Measurements from ENCODE around the gene MTMR1.

Gene MTMR1

GRCh38 chrX:150648296-150648940, 44.8 kb upstream of the MTMR1 start:
- DNase-seq (ENCODE audit: low spot score) (no peak), ATAC-seq (ENCODE audit: low read depth) (no peak)
- Histone ChIP-seq H3K4me1 (ENCODE audit: insufficient read depth, poor library complexity, severe bottlenecking) (no peaks in the 10 kb centered on the region), H3K27ac (ENCODE audit: poor library complexity, severe bottlenecking) (no peak overlapping the region), H3K9me3 (ENCODE audit: severe bottlenecking) (no peaks in the 10 kb centered on the region), H3K27me3 (ENCODE audit: insufficient read depth, poor library complexity, severe bottlenecking) (no peaks in the 10 kb centered on the region), H3K4me3 (ENCODE audit: severe bottlenecking) (no peak overlapping the region), H3K36me3 (ENCODE audit: low read depth) (no peaks in the 10 kb centered on the region; the same call in 1 of the 2 replicates)
- TF ChIP-seq CTCF (IDR thresholded peaks at IDR 0.05; ENCODE audit: poor library complexity, severe bottlenecking): no peak

GRCh38 chrX:150649096-150649870, 43.9 kb upstream of the MTMR1 start:
- Histone ChIP-seq H3K27me3 (ENCODE audit: insufficient read depth, poor library complexity, severe bottlenecking) (no peaks in the 10 kb centered on the region), H3K27ac (ENCODE audit: poor library complexity, severe bottlenecking) (no peak overlapping the region), H3K36me3 (ENCODE audit: low read depth) (no peaks in the 10 kb centered on the region; the same call in 1 of the 2 replicates), H3K9me3 (ENCODE audit: severe bottlenecking) (no peaks in the 10 kb centered on the region), H3K4me3 (ENCODE audit: severe bottlenecking) (no peak overlapping the region), H3K4me1 (ENCODE audit: insufficient read depth, poor library complexity, severe bottlenecking) (no peaks in the 10 kb centered on the region)
- DNase-seq (ENCODE audit: low spot score) (no peak), ATAC-seq (ENCODE audit: low read depth) (no peak)
- no peak for TF ChIP-seq CTCF (IDR thresholded peaks at IDR 0.05; ENCODE audit: poor library complexity, severe bottlenecking)

GRCh38 chrX:150651906-150652305, 41.3 kb upstream of the MTMR1 start:
- H3K27ac ChIP-seq (ENCODE audit: poor library complexity, severe bottlenecking): no peak overlapping the region
- no peak overlapping the region for H3K4me3 ChIP-seq (ENCODE audit: severe bottlenecking)
- TF ChIP-seq CTCF (IDR thresholded peaks at IDR 0.05; ENCODE audit: poor library complexity, severe bottlenecking): no peak
- no peaks in the 10 kb centered on the region; the same call in 1 of the 2 replicates for H3K36me3 ChIP-seq (ENCODE audit: low read depth)
- no peaks in the 10 kb centered on the region for H3K4me1 ChIP-seq (ENCODE audit: insufficient read depth, poor library complexity, severe bottlenecking)
- DNase-seq (ENCODE audit: low spot score) (no peak), ATAC-seq (ENCODE audit: low read depth) (no peak)
- no peaks in the 10 kb centered on the region for H3K9me3 ChIP-seq (ENCODE audit: severe bottlenecking)
- H3K27me3 ChIP-seq (ENCODE audit: insufficient read depth, poor library complexity, severe bottlenecking): no peaks in the 10 kb centered on the region

GRCh38 chrX:150655788-150656187, 37.4 kb upstream of the MTMR1 start:
- no peaks in the 10 kb centered on the region for H3K9me3 ChIP-seq (ENCODE audit: severe bottlenecking)
- no peak for DNase-seq (ENCODE audit: low spot score)
- H3K4me3 ChIP-seq (ENCODE audit: severe bottlenecking): no peak overlapping the region
- H3K27me3 ChIP-seq (ENCODE audit: insufficient read depth, poor library complexity, severe bottlenecking): no peaks in the 10 kb centered on the region
- no peak for TF ChIP-seq CTCF (IDR thresholded peaks at IDR 0.05; ENCODE audit: poor library complexity, severe bottlenecking)
- H3K4me1 ChIP-seq (ENCODE audit: insufficient read depth, poor library complexity, severe bottlenecking): no peaks in the 10 kb centered on the region
- no peak overlapping the region for H3K27ac ChIP-seq (ENCODE audit: poor library complexity, severe bottlenecking)
- ATAC-seq (ENCODE audit: low read depth): no peak
- peaks cover 9% of the 10 kb centered on the region; the same call in 1 of the 2 replicates for H3K36me3 ChIP-seq (ENCODE audit: low read depth)

- no peak overlapping the region for H3K4me3 ChIP-seq (ENCODE audit: severe bottlenecking)
- ATAC-seq (ENCODE audit: low read depth) (no peak), DNase-seq (ENCODE audit: low spot score) (no peak)
- H3K27ac ChIP-seq (ENCODE audit: poor library complexity, severe bottlenecking): no peak overlapping the region
- no peak for TF ChIP-seq CTCF (IDR thresholded peaks at IDR 0.05; ENCODE audit: poor library complexity, severe bottlenecking)
- no peaks in the 10 kb centered on the region for H3K9me3 ChIP-seq (ENCODE audit: severe bottlenecking)
- H3K36me3 ChIP-seq (ENCODE audit: low read depth): peaks cover 9% of the 10 kb centered on the region; the same call in 1 of the 2 replicates
- H3K27me3 ChIP-seq (ENCODE audit: insufficient read depth, poor library complexity, severe bottlenecking): no peaks in the 10 kb centered on the region
- H3K4me1 ChIP-seq (ENCODE audit: insufficient read depth, poor library complexity, severe bottlenecking): no peaks in the 10 kb centered on the region
Observed at GRCh38 chrX:150663073-150663472, 30.1 kb upstream of the MTMR1 start.

All from RWPE2 (cell line).